SK-N-SH (cell line): Measurements from ENCODE around the gene BZW2. TPM values are rescaled to one million over a fixed set of nuclear protein-coding genes. Genes with fewer than 3 reads are reported as not detected.
A peak's percentile ranks its signal among the peaks of the same experiment; 100 is the strongest.
"Not testable (repeated sequence)": the region's sequence is repeated elsewhere in the genome, so short reads cannot be mapped to it uniquely, and the experiment has no call there.

Source experiments
- CTCF ChIA-PET: fragments of 300-600, 350-600 bp; formaldehyde crosslinking; extraction: SDS; loops from one replicate; lab custom pipeline; 2021; lab: Yijun Ruan, JAX
- POLR2A ChIA-PET: fragments of 350-600 bp; sonication (Branson Sonifier 250); formaldehyde crosslinking; extraction: SDS; loops from one replicate; lab custom pipeline; 2020; ENCODE audit warnings: antibody characterized with exemption, inconsistent platforms; lab: Yijun Ruan, JAX
- DNase-seq: peaks from one replicate; pipeline ENCODE4 v3.0.0; 2012
- H2AFZ ChIP-seq: fragments of 200-600 bp; sonication (generic); 2 replicates; pipeline ENCODE4 v1.8.1; 2016; ENCODE audit warnings: antibody characterized with exemption, mild to moderate bottlenecking, low read depth
- H3F3A ChIP-seq: fragments of 200-600 bp; sonication (generic); replicated peaks from 2 replicates; pipeline ENCODE3; 2016; ENCODE audit warnings: antibody characterized with exemption, mild to moderate bottlenecking; ENCODE audit not compliant: insufficient read depth
- H3K27ac ChIP-seq, 2 experiments: fragments of 200-500 bp in 1 of 2; fragments of 200-600 bp in 1 of 2; sonication (Bioruptor generic) in 1 of 2; sonication (generic), shearing (Covaris generic) in 1 of 2; 2 replicates each; pipeline versions ENCODE4 v1.5.1 to v1.6.1; 2014 to 2016; ENCODE audit warnings: low read depth in 2 of 2, inconsistent platforms in 1 of 2, low read length in 1 of 2, mild to moderate bottlenecking in 1 of 2, mixed read lengths in 1 of 2
- H3K27me3 ChIP-seq: fragments of 200-600 bp; sonication (generic), shearing (Covaris generic); 2 replicates; pipeline ENCODE4 v1.6.1; 2016; ENCODE audit warnings: mixed run types; ENCODE audit not compliant: insufficient read depth
- H3K36me3 ChIP-seq, 2 experiments: fragments of 200-500 bp in 1 of 2; fragments of 200-600 bp in 1 of 2; sonication (Bioruptor generic) in 1 of 2; sonication (generic) in 1 of 2; replicated peaks in 1 of 2; 2 replicates each; pipeline versions ENCODE3 to v1.5.1; 2014 to 2016; ENCODE audit warnings: low read length in 1 of 2, mild to moderate bottlenecking in 1 of 2; ENCODE audit not compliant: insufficient read depth in 2 of 2, control insufficient read depth in 1 of 2
- H3K4me1 ChIP-seq, 2 experiments: fragments of 200-500 bp in 1 of 2; fragments of 200-600 bp in 1 of 2; sonication (Bioruptor generic) in 1 of 2; sonication (generic), shearing (Covaris generic) in 1 of 2; 2 replicates each; pipeline versions ENCODE4 v1.5.1 to v1.6.1; 2014 to 2016; ENCODE audit warnings: low read depth in 1 of 2, low read length in 1 of 2, mixed run types in 1 of 2; ENCODE audit not compliant: insufficient read depth in 2 of 2, control insufficient read depth in 1 of 2
- H3K4me2 ChIP-seq: fragments of 200-600 bp; sonication (generic), shearing (Covaris generic); 2 replicates; pipeline ENCODE4 v1.6.1; 2017; ENCODE audit warnings: mixed run types
- H3K4me3 ChIP-seq, 2 experiments: fragments of 200-500 bp in 1 of 2; fragments of 200-600 bp in 1 of 2; sonication (Bioruptor generic) in 1 of 2; sonication (generic), shearing (Covaris generic) in 1 of 2; 2 replicates each; pipeline versions ENCODE4 v1.5.1 to v1.8.1; 2014 to 2016; ENCODE audit warnings: low read depth in 2 of 2, inconsistent platforms in 1 of 2, low read length in 1 of 2, mild to moderate bottlenecking in 1 of 2, mixed read lengths in 1 of 2, moderate library complexity in 1 of 2
- H3K79me2 ChIP-seq: fragments of 200-600 bp; sonication (generic); 2 replicates; pipeline ENCODE4 v1.8.1; 2017; ENCODE audit warnings: mild to moderate bottlenecking; ENCODE audit not compliant: insufficient read depth
- H3K9ac ChIP-seq: fragments of 200-600 bp; sonication (generic); 2 replicates; pipeline ENCODE4 v1.6.1; 2017; ENCODE audit warnings: mixed run types
- H3K9me2 ChIP-seq: fragments of 200-600 bp; sonication (generic); 2 replicates; pipeline ENCODE4 v1.6.1; 2017; ENCODE audit warnings: mixed run types
- H3K9me3 ChIP-seq: fragments of 200-600 bp; sonication (generic); 2 replicates; pipeline ENCODE4 v1.6.1; 2017; ENCODE audit warnings: mixed run types, mild to moderate bottlenecking, moderate library complexity
- H4K20me1 ChIP-seq: fragments of 200-600 bp; sonication (generic); 2 replicates; pipeline ENCODE4 v1.6.1; 2017; ENCODE audit warnings: mild to moderate bottlenecking, mixed run types; ENCODE audit not compliant: insufficient read depth
- CHD2 ChIP-seq: fragments of 150-350 bp; IDR thresholded peaks from 2 replicates; pipeline ENCODE4 v1.6.1; 2018; ENCODE audit warnings: low read length; ENCODE audit not compliant: partially characterized antibody
- FOXM1 ChIP-seq: IDR thresholded peaks from 2 replicates; pipeline ENCODE4 v1.4.0; 2012; ENCODE audit warnings: low read depth, mild to moderate bottlenecking
- GABPA ChIP-seq: IDR thresholded peaks from 2 replicates; pipeline ENCODE4 v1.4.0; 2012; ENCODE audit warnings: low read depth, mild to moderate bottlenecking
- JUND ChIP-seq: IDR thresholded peaks from 2 replicates; pipeline ENCODE4 v1.4.0; 2012
- MXI1 ChIP-seq: IDR thresholded peaks from 2 replicates; pipeline ENCODE4 v1.6.1; 2012; ENCODE audit warnings: mild to moderate bottlenecking, low read depth, low read length, improper control_type of control experiment
- NRF1 ChIP-seq: IDR thresholded peaks from 2 replicates; pipeline ENCODE4 v1.6.1; 2012; ENCODE audit warnings: low read depth, mild to moderate bottlenecking, low read length
- REST ChIP-seq: IDR thresholded peaks from 2 replicates; pipeline ENCODE4 v1.6.1; 2012; ENCODE audit warnings: mild to moderate bottlenecking, low read depth, low read length, moderate library complexity
- RFX5 ChIP-seq: IDR thresholded peaks from 2 replicates; pipeline ENCODE4 v1.6.1; 2012; ENCODE audit warnings: mild to moderate bottlenecking, improper control_type of control experiment, low read length
- TCF12 ChIP-seq: IDR thresholded peaks from 2 replicates; pipeline ENCODE4 v1.4.0; 2012
- ZBTB33 ChIP-seq: IDR thresholded peaks from 2 replicates; pipeline ENCODE4 v1.4.0; 2012; ENCODE audit warnings: low read depth, borderline replicate concordance
- WGBS: methylation state at CpG from one replicate; pipeline ENCODE4 v1.1.6; 2017; ENCODE audit warnings: low lambda C conversion rate; 5-methylcytosine and 5-hydroxymethylcytosine counted together
- polyA plus RNA-seq, 3 experiments: library from polyadenylated mRNA; depleted of rRNA; stranded (reverse); fragments of >200 nt; gene quantifications; 2 replicates each; pipeline ENCODE4 v1.2.3, GENCODE V29; 2012

The BZW2 gene
- polyA plus RNA-seq, 1 of the 3 experiments (the other 2 are of a cell fraction) = 71.9 TPM

- TF ChIP-seq REST = no peak
- peak; percentile 42 for TF ChIP-seq CHD2
- TF ChIP-seq RFX5 = no peak
- peak; percentile 80 for TF ChIP-seq TCF12
- no peak for TF ChIP-seq MXI1
- no peak for TF ChIP-seq NRF1
- no peak for TF ChIP-seq JUND
- no peak for TF ChIP-seq GABPA
- TF ChIP-seq ZBTB33 = no peak
- no peak for TF ChIP-seq FOXM1
Observed at GRCh38 chr7:16657656-16658279, 11.8 kb downstream of the BZW2 start (continued).

- CTCF ChIA-PET = interaction anchor here (0.9 kb wide), 1 partner anchor 12 kb away, joined by 3 read pairs; no protein-coding TSS in a partner anchor
- not testable (repeated sequence) for H3K4me2 ChIP-seq
Observed at GRCh38 chr7:16659854-16660497, 14.0 kb downstream of the BZW2 start.

More at GRCh38 chr7:16659854-16660497, 14.0 kb downstream of the BZW2 start:
- H4K20me1 ChIP-seq, H3K9ac ChIP-seq, H3K9me3 ChIP-seq, H2AFZ ChIP-seq, H3K27ac ChIP-seq, H3K9me2 ChIP-seq, H3K27me3 ChIP-seq, H3K4me3 ChIP-seq, DNase-seq, POLR2A ChIA-PET, H3F3A ChIP-seq: not testable (repeated sequence)
- peaks cover 94% of the 10 kb centered on the region for H3K79me2 ChIP-seq
- H3K36me3 ChIP-seq = peaks cover 0 to 13% of the 10 kb centered on the region in 2 experiments
- peaks cover 15% of the 10 kb centered on the region in 2 experiments; a peak in 3 of 4 replicates for H3K4me1 ChIP-seq
- WGBS = 88% methylated on average over 8 of the region's 8 CpGs
